Fibroblast of skin of abdomen (primary cell): Measurements from ENCODE around the gene MED13L.

ENCODE experiments used
- DNase-seq: peaks from one replicate; pipeline ENCODE4 v3.0.0-alpha.2; 2013

The MED13L gene

GRCh38 chr12:116276652-116277466 lies 634 bp downstream of the MED13L start:
- peak; percentile 73 for DNase-seq

- DNase-seq = no peak
Observed at GRCh38 chr12:116274551-116275375, 2.7 kb downstream of the MED13L start.

GRCh38 chr12:116273813-116274550 lies 3.5 kb downstream of the MED13L start:
- no peak for DNase-seq

- no peak for DNase-seq
Observed at GRCh38 chr12:116267948-116268347, 9.5 kb downstream of the MED13L start.

GRCh38 chr12:116266631-116267349 lies 10.7 kb downstream of the MED13L start:
- no peak for DNase-seq

- DNase-seq = peak; percentile 36
Observed at GRCh38 chr12:116266168-116266601, 11.3 kb downstream of the MED13L start.

- DNase-seq = no peak
Observed at GRCh38 chr12:116265351-116266147, 11.9 kb downstream of the MED13L start.

- no peak for DNase-seq
Observed at GRCh38 chr12:116264525-116265070, 12.9 kb downstream of the MED13L start.

- no peak for DNase-seq
Observed at GRCh38 chr12:116263844-116264243, 13.6 kb downstream of the MED13L start.

- no peak for DNase-seq
Observed at GRCh38 chr12:116263431-116263830, 14.1 kb downstream of the MED13L start.

GRCh38 chr12:116262741-116263140 lies 14.8 kb downstream of the MED13L start:
- DNase-seq = no peak

- DNase-seq = peak; percentile 45
Observed at GRCh38 chr12:116261525-116262100, 15.9 kb downstream of the MED13L start.

GRCh38 chr12:116259800-116260577 lies 17.5 kb downstream of the MED13L start:
- no peak for DNase-seq

- no peak for DNase-seq
Observed at GRCh38 chr12:116257826-116258225, 19.7 kb downstream of the MED13L start.

GRCh38 chr12:116257215-116257614 lies 20.3 kb downstream of the MED13L start:
- DNase-seq = no peak

- no peak for DNase-seq
Observed at GRCh38 chr12:116249938-116250337, 27.6 kb downstream of the MED13L start.

GRCh38 chr12:116248930-116249329 lies 28.6 kb downstream of the MED13L start:
- no peak for DNase-seq

GRCh38 chr12:116248433-116248832 lies 29.1 kb downstream of the MED13L start:
- no peak for DNase-seq

GRCh38 chr12:116247377-116247776 lies 30.1 kb downstream of the MED13L start:
- DNase-seq = peak; percentile 81
